MCF 10A (cell line): ENCODE results near the gene ATF7IP. TPM values are rescaled to one million over a fixed set of nuclear protein-coding genes. Genes with fewer than 3 reads are reported as not detected.
"Not testable (repeated sequence)": the region's sequence is repeated elsewhere in the genome, so short reads cannot be mapped to it uniquely, and the experiment has no call there.

Experiments used
- Bru-seq: library from RNA; stranded (reverse); fragments of 400-500 nt; gene quantifications from one replicate; lab custom pipeline; 2021; lab: Mats Ljungman, UMichigan
- BruChase-seq, 2 experiments: library from RNA; stranded (reverse); fragments of 400-500 nt; gene quantifications; one replicate each; lab custom pipeline; 2021; lab: Mats Ljungman, UMichigan
- BruUV-seq: library from RNA; stranded (reverse); fragments of 400-500 nt; replicated peaks from 2 replicates; lab custom pipeline; 2021; lab: Mats Ljungman, UMichigan
- CTCF ChIA-PET: fragments of 300-600 bp; sonication (Branson Sonifier 250); formaldehyde crosslinking; extraction: SDS; loops from one replicate; lab custom pipeline; 2021; ENCODE audit warnings: antibody characterized with exemption, inconsistent platforms; lab: Yijun Ruan, JAX
- POLR2A ChIA-PET: fragments of 300-600, 350-650 bp; sonication (Branson Sonifier 250); formaldehyde crosslinking; extraction: SDS; loops from one replicate; lab custom pipeline; 2020; ENCODE audit warnings: antibody characterized with exemption, inconsistent platforms; lab: Yijun Ruan, JAX
- DNase-seq: peaks from one replicate; pipeline ENCODE4 v3.0.0-alpha.2; 2018; ENCODE audit not compliant: unreplicated experiment
- H3K27ac Mint-ChIP-seq: one replicate; pipeline ENCODE4 v1.8.0; 2022; ENCODE audit warnings: mild to moderate bottlenecking, low read depth, mixed read lengths; ENCODE audit not compliant: unreplicated experiment
- H3K27me3 Mint-ChIP-seq: one replicate; pipeline ENCODE4 v1.8.0; 2022; ENCODE audit warnings: mixed read lengths; ENCODE audit not compliant: insufficient read depth, unreplicated experiment
- H3K36me3 Mint-ChIP-seq: one replicate; pipeline ENCODE4 v1.8.0; 2022; ENCODE audit warnings: mild to moderate bottlenecking, moderate library complexity, mixed read lengths; ENCODE audit not compliant: insufficient read depth, unreplicated experiment
- H3K4me1 Mint-ChIP-seq: one replicate; pipeline ENCODE4 v1.8.0; 2022; ENCODE audit warnings: mixed read lengths; ENCODE audit not compliant: insufficient read depth, unreplicated experiment
- H3K4me3 Mint-ChIP-seq: one replicate; pipeline ENCODE4 v1.8.0; 2022; ENCODE audit warnings: mild to moderate bottlenecking, moderate library complexity, mixed read lengths; ENCODE audit not compliant: unreplicated experiment
- H3K9me3 Mint-ChIP-seq: one replicate; pipeline ENCODE4 v1.8.0; 2022; ENCODE audit warnings: mixed read lengths; ENCODE audit not compliant: unreplicated experiment
- CTCF ChIP-seq: fragments of 200-600 bp; IDR thresholded peaks from one replicate; pipeline ENCODE4 v1.8.0; 2022; ENCODE audit warnings: antibody characterized with exemption, mild to moderate bottlenecking; ENCODE audit not compliant: unreplicated experiment
- intact Hi-C: fragments of 100-400 bp; cut with micrococcal nuclease; formaldehyde crosslinking; loops from 2 replicates; pipeline ENCODE4 v1.14.1; 2022
- long read RNA-seq: library from polyadenylated mRNA; stranded (forward); transcript quantifications from one replicate; pipeline ENCODE4 v2.0.0, GENCODE V29; 2022
- total RNA-seq: library from RNA; stranded (reverse); gene quantifications from 2 replicates; pipeline ENCODE4 v1.2.3, GENCODE V29; 2022

ATF7IP gene
- total RNA-seq (29.4 and 33.1 TPM in 2 replicates), Bru-seq, nascent RNA (percentile 81 among the genes with signal in this experiment), BruChase-seq, experiment 1, labeled RNA remaining after a 6-hour chase (percentile 67 among the genes with signal in this experiment), BruChase-seq, experiment 2, labeled RNA remaining after a 2-hour chase (percentile 73 among the genes with signal in this experiment)
- long read RNA-seq, full-length matches to known transcripts = 12 of 17 reads
- long read RNA-seq, partial matches to known transcripts = 2 of 17 reads
- long read RNA-seq, other reads (novel, unspliced or antisense) = 3 of 17 reads

- BruUV-seq = TSS peak; percentile 63
- Mint-ChIP-seq H3K4me3 (peak within 1 kb of the TSS; percentile 69), H3K27ac (peak within 1 kb of the TSS; percentile 69), H3K4me1 (no peaks in the 10 kb centered on the region), H3K9me3 (no peaks in the 10 kb centered on the region), H3K27me3 (no peaks in the 10 kb centered on the region), H3K36me3 (peaks cover 10% of the 10 kb centered on the region)
- DNase-seq = peak; percentile 96
- no peak for TF ChIP-seq CTCF
- ChIA-PET CTCF (interaction anchor here (0.7 to 2.2 kb wide), 26 partner anchors 18 to 1174 kb away, joined by 3 to 22 read pairs (median 5); no protein-coding TSS in a partner anchor), POLR2A (interaction anchor here (0.5 to 2.9 kb wide), 43 partner anchors 9 to 1365 kb away, joined by 3 to 93 read pairs (median 5); a partner anchor contains a TSS)
- intact Hi-C loops = loop anchor here (1.0 to 10.0 kb wide), 11 partner anchors 29 to 1363 kb away; partner anchors contain the start of gene HEBP1
These were observed at the start of gene ATF7IP for GRCh38 chr12:14365294-14366208. Gene ATF7IP, plus strand, starts transcription at chr12:14365682. Its CDS starts 58,234 bp downstream, at chr12:14423916.

- Mint-ChIP-seq H3K9me3 (no peaks in the 10 kb centered on the region), H3K27me3 (no peaks in the 10 kb centered on the region), H3K4me3 (no peak overlapping the region), H3K27ac (peak overlapping the region; percentile 90), H3K4me1 (no peaks in the 10 kb centered on the region), H3K36me3 (no peaks in the 10 kb centered on the region)
- POLR2A ChIA-PET = interaction anchor here (0.6 to 1.3 kb wide), 11 partner anchors 10 to 457 kb away, joined by 3 to 10 read pairs (median 3); a partner anchor contains a TSS
- TF ChIP-seq CTCF = no peak
- peak; percentile 73 for DNase-seq
- intact Hi-C loops = no loop called here
- CTCF ChIA-PET = interaction anchor here (1.0 kb wide), 1 partner anchor 48 kb away, joined by 3 read pairs; the partner anchor contains the start of gene ATF7IP
- no TSS peak for BruUV-seq
These were observed 47.9 kb upstream of the ATF7IP start for GRCh38 chr12:14317362-14318146.

GRCh38 chr12:14319704-14320427, 45.6 kb upstream of the ATF7IP start:
- H3K4me1 Mint-ChIP-seq, H3K27ac Mint-ChIP-seq, BruUV-seq, H3K27me3 Mint-ChIP-seq, H3K36me3 Mint-ChIP-seq, POLR2A ChIA-PET, intact Hi-C loops, H3K9me3 Mint-ChIP-seq, H3K4me3 Mint-ChIP-seq, DNase-seq: not testable (repeated sequence)
- CTCF ChIA-PET = interaction anchor here (0.7 kb wide), 1 partner anchor 119 kb away, joined by 3 read pairs; no protein-coding TSS in a partner anchor
